ENCODE results near the gene TRERF1. TPM values are rescaled to one million over a fixed set of nuclear protein-coding genes. Genes with fewer than 3 reads are reported as not detected.

TRERF1 gene
- total RNA-seq, 4 donors from 2014 or later: 6.9 to 12.1 (median 8.8) TPM

- intact Hi-C loops (cut with DNase I; ENCODE audit: low total_unique reads): no loop called here
- TF ChIP-seq POLR2A (IDR thresholded peaks at IDR 0.05) (no peak), CTCF (IDR thresholded peaks at IDR 0.05) (no peak)
- H3K4me3 ChIP-seq (ENCODE audit: low read depth, poor library complexity, severe bottlenecking): no peak overlapping the region
- WGBS, 2 donors: 53 to 58% methylated on average over 3 of the region's 3 CpGs
- DNase-seq (ENCODE audit: low spot score in 2 of 2): no peak
Measured at GRCh38 chr6:42201382-42201781, 250.3 kb downstream of the TRERF1 start.

- WGBS, 2 donors: 71 to 85% methylated on average over 1 of the region's 1 CpG
- no peak for TF ChIP-seq POLR2A (IDR thresholded peaks at IDR 0.05)
- H3K4me3 ChIP-seq (ENCODE audit: low read depth, poor library complexity, severe bottlenecking): no peak overlapping the region
- no peak for DNase-seq (ENCODE audit: low spot score in 2 of 2)
- intact Hi-C loops (cut with DNase I; ENCODE audit: low total_unique reads): no loop called here
Measured at GRCh38 chr6:42200035-42200434, 251.7 kb downstream of the TRERF1 start.

DNA sequence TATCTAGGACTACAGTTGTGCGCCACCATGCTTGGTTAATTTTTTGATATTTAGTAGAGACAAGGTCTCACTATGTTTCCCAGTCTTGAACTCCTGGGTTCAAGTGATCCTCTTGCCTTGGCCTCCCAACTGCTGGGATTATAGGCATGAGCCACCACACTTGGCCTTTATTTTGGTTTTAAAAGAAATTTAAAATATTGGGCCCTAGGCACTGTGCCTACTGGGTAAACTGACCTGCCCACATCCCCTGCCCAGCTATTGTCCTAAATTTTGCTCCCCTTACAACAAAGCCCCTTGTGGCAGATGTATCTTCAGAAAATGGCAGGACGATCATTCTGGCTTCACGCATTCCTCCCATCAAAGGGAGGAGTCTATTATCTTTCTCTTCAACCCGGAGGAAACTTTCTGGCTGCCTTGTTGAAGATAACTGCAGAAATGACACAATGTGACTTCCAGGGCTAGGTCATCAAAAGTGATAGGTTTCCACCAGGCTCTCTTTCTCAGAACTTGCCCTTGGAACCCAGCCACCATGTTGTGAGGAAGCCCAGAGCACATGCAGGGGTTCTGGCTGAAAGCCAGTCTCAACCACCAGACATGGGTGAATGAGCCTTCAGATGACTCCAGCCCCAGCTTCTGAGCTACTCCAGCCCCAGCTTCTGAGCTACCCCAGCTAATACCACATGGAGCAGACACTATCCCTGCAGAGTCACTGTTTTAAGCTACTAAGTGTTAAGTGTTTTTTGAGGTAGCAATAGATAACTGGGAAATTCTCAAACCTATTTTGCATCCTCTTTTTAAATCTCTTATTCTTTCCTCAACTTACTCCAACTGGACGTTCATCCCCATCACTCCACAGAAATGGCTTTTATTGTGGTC, 252.4 kb downstream of the TRERF1 start:
- H3K4me3 ChIP-seq (ENCODE audit: low read depth, poor library complexity, severe bottlenecking): no peak overlapping the region
- WGBS, 2 donors: 88 to 98% methylated on average over 5 of the region's 5 CpGs
- TF ChIP-seq POLR2A (IDR thresholded peaks at IDR 0.05): no peak
- no peak for TF ChIP-seq CTCF (IDR thresholded peaks at IDR 0.05)
- DNase-seq (ENCODE audit: low spot score in 2 of 2): no peak
- intact Hi-C loops (cut with DNase I; ENCODE audit: low total_unique reads): no loop called here

DNA sequence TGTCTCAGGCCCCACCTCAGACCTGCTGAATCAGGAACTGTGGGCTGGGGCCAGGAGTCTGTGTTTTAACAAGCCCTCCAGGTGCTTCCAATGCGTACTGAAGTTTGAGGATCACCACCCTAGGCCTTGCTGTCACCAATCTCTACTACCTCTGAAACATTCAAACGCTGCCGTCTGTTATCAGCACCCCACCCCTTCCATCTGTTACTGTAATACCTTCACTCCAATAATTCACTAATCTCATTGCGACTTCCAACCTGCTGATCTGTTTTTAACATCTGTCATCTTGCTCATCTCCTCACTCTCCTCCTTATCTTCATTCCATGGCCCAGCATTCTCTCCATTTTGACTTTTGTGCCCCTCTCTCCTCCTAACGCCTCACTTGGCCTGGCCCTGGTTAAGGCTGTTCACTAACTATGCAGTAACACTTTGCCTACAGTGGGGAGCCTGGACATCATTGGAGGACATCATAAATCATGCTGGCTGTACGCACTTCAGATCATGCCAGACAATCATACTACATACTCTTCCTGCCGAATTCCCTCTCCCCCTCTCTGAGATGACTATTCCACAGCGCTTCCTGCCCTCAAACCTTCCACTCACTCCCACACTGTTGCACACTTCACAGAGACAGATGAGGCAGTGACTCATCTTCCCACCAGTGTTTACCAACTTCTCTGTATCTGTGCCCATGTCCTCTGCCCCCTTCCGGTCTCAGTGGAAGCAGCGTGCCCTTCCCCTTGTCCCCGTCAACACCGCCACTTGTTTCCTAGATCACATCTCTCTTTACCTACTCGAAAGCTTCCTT, 254.0 kb downstream of the TRERF1 start:
- intact Hi-C loops (cut with DNase I; ENCODE audit: low total_unique reads): no loop called here
- TF ChIP-seq POLR2A (IDR thresholded peaks at IDR 0.05) (no peak), CTCF (IDR thresholded peaks at IDR 0.05) (no peak)
- H3K4me3 ChIP-seq (ENCODE audit: low read depth, poor library complexity, severe bottlenecking): no peak overlapping the region
- DNase-seq (ENCODE audit: low spot score in 2 of 2): no peak
- 69 to 73% methylated on average over 13 of the region's 13 CpGs for WGBS, 2 donors

DNA sequence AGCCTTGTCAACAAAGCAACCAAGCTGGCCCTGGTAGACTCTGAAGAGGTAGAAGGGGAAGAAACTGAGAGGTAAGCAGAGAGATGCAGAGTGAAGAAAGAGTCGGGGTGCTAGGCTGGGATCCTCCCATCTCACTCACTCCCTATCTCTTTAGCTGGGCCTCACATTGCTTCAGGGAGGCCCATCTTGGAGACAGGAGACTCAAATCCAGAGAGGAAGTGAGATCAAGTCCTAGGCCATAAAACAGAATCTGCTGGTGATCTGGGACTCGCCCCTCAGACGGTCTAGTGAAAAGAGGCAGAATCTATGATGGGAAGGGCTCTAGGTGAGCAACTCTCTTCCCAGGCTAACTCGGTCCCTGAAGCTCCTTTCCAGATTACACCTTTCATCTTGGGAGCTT, 256.3 kb downstream of the TRERF1 start:
- TF ChIP-seq CTCF (IDR thresholded peaks at IDR 0.05): no peak
- TF ChIP-seq POLR2A (IDR thresholded peaks at IDR 0.05): no peak
- no peak overlapping the region for H3K4me3 ChIP-seq (ENCODE audit: low read depth, poor library complexity, severe bottlenecking)
- intact Hi-C loops (cut with DNase I; ENCODE audit: low total_unique reads): no loop called here
- WGBS, 2 donors: 87 to 89% methylated on average over 4 of the region's 4 CpGs
- DNase-seq (ENCODE audit: low spot score in 2 of 2): peak in 1 of 2 donors; percentile 13

- no peak overlapping the region for H3K4me3 ChIP-seq (ENCODE audit: low read depth, poor library complexity, severe bottlenecking)
- TF ChIP-seq POLR2A (IDR thresholded peaks at IDR 0.05) (no peak), CTCF (IDR thresholded peaks at IDR 0.05) (no peak)
- intact Hi-C loops (cut with DNase I; ENCODE audit: low total_unique reads): no loop called here
- WGBS, 2 donors: 87 to 92% methylated on average over 5 of the region's 5 CpGs
- peak in 1 of 2 donors; percentile 69 for DNase-seq (ENCODE audit: low spot score in 2 of 2)
Measured at GRCh38 chr6:42194056-42194455, 257.7 kb downstream of the TRERF1 start.

All from lower leg skin (tissue), 4 donors.